Kidney epithelial cell (primary cell): ENCODE data around the gene EXPH5. TPM values are rescaled to one million over a fixed set of nuclear protein-coding genes. Genes with fewer than 3 reads are reported as not detected.

Experiments used
- DNase-seq: peaks from one replicate; pipeline ENCODE4 v3.0.0-alpha.2; 2010; ENCODE audit warnings: low read depth
- H3K27me3 ChIP-seq: 2 replicates; pipeline ENCODE4 v1.6.0; 2011; ENCODE audit warnings: low read length; ENCODE audit not compliant: control insufficient read depth, insufficient read depth
- H3K36me3 ChIP-seq: 2 replicates; pipeline ENCODE4 v1.5.1; 2011; ENCODE audit warnings: low read length; ENCODE audit not compliant: control insufficient read depth, insufficient read depth
- H3K4me3 ChIP-seq: 2 replicates; pipeline ENCODE4 v1.5.1; 2011; ENCODE audit warnings: low read depth, mild to moderate bottlenecking, control low read depth, low read length
- total RNA-seq: library from RNA; depleted of rRNA; stranded (reverse); fragments of >200 nt; gene quantifications from 2 replicates; pipeline ENCODE4 v1.2.3, GENCODE V29; 2015
- TF ChIP-seq, protein P1 (sequence below): IDR thresholded peaks from 2 replicates; pipeline ENCODE4 v1.5.1; 2011; ENCODE audit warnings: mild to moderate bottlenecking, moderate library complexity, low read length, control low read depth, inconsistent platforms; ENCODE audit not compliant: insufficient read depth, poor library complexity, severe bottlenecking

EXPH5 gene
- total RNA-seq, 1 donor from 2014 or later = 8.5 TPM

DNA sequence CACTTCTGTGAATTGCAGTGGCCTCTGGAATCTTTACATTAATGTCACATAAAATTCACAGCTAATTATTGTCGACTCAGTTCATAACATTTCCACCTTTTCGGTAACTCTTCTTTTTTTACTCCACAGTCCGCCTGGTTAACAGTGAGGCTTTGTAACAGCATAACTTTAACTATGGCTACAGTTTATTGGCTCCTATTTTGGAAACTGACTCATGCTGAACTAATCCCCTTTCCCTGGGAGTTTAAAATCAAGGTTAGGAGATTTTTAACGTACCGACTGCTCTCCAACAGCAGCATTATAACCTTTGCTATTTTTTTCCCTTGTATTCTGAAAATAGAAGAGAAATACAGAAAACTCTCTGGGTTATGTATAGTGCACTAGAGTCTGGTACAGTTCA, 92.2 kb downstream of the EXPH5 start:
- TF ChIP-seq, protein P1, sequence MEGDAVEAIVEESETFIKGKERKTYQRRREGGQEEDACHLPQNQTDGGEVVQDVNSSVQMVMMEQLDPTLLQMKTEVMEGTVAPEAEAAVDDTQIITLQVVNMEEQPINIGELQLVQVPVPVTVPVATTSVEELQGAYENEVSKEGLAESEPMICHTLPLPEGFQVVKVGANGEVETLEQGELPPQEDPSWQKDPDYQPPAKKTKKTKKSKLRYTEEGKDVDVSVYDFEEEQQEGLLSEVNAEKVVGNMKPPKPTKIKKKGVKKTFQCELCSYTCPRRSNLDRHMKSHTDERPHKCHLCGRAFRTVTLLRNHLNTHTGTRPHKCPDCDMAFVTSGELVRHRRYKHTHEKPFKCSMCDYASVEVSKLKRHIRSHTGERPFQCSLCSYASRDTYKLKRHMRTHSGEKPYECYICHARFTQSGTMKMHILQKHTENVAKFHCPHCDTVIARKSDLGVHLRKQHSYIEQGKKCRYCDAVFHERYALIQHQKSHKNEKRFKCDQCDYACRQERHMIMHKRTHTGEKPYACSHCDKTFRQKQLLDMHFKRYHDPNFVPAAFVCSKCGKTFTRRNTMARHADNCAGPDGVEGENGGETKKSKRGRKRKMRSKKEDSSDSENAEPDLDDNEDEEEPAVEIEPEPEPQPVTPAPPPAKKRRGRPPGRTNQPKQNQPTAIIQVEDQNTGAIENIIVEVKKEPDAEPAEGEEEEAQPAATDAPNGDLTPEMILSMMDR = no peak

GRCh38 chr11:108500721-108501120, 92.8 kb downstream of the EXPH5 start:
- no peaks in the 10 kb centered on the region for H3K36me3 ChIP-seq
- no peaks in the 10 kb centered on the region for H3K27me3 ChIP-seq
- TF ChIP-seq, protein P1 = no peak
- H3K4me3 ChIP-seq = no peak overlapping the region
- DNase-seq = no peak

More for the DNA sequence above, 92.2 kb downstream of the EXPH5 start:
- no peak overlapping the region for H3K4me3 ChIP-seq
- no peak for DNase-seq
- H3K36me3 ChIP-seq = no peaks in the 10 kb centered on the region
- H3K27me3 ChIP-seq = no peaks in the 10 kb centered on the region

- DNase-seq = no peak
- TF ChIP-seq, protein P1 = no peak
- no peaks in the 10 kb centered on the region for H3K36me3 ChIP-seq
Observed at GRCh38 chr11:108500169-108500568, 93.4 kb downstream of the EXPH5 start.

GRCh38 chr11:108498816-108499408, 94.7 kb downstream of the EXPH5 start:
- H3K36me3 ChIP-seq = no peaks in the 10 kb centered on the region
- peak overlapping the region; percentile 55 for H3K4me3 ChIP-seq
- no peak for DNase-seq
- no peaks in the 10 kb centered on the region for H3K27me3 ChIP-seq
- TF ChIP-seq, protein P1 = no peak

More at GRCh38 chr11:108500169-108500568, 93.4 kb downstream of the EXPH5 start:
- Histone ChIP-seq H3K27me3 (no peaks in the 10 kb centered on the region), H3K4me3 (no peak overlapping the region)

DNA sequence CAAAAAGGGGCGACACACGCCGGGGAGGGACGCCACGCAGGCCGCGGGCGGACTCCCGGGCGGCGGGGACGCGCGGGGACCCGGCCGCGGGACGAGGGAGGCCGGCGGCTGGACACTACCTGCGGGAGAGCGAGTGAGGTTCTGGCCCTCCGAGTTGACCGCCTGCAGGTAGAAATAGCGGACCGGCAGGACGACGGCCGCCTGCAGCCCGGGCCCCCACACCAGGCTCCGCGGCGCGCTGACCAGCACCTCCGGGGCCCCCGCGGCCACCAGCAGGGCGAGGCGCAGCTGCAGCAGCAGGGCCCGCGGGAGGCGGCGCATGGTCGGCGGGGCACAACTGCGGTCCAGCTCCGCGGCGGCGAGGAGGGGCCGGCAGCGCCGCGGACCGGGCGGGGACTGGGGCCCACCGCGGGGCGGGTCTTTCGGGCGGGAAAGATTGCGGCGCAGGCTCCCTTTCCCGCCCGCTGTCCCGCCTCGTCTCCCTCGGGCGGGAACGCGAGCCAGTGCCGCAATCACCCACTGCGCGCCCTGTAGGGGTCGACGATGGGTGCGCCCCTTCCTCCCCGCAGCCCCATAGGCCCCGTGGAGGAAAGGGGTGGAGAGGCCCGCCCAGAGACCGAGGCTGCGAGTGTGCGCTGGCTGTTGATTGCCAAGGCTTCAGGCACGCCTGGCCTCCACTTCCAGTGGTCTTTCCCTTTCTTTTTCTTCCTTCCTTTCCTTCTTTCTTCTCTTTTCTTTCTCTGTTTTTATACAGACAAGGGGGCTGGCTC, 95.3 kb downstream of the EXPH5 start, which contains the start of gene POGLUT3:
POGLUT3 (minus strand) TSS at position 339 of the 770 bp plus-strand sequence; CDS start at position 321, 18 bp downstream.
- TF ChIP-seq, protein P1 = no peak
- Histone ChIP-seq H3K4me3 (peak within 1 kb of the TSS; percentile 55), H3K36me3 (no peaks in the 10 kb centered on the region), H3K27me3 (no peaks in the 10 kb centered on the region)
- no peak for DNase-seq
